ENCODE measurements around the gene CCDC50. TPM values are rescaled to one million over a fixed set of nuclear protein-coding genes. Genes with fewer than 3 reads are reported as not detected.

The CCDC50 gene
- total and polyA plus RNA-seq, 5 donors = 22.5 to 67.5 (median 50.5) TPM

- no peak for DNase-seq
- WGBS = 90% methylated on average over 5 of the region's 5 CpGs
- Histone ChIP-seq H3K27ac (ENCODE audit: low read length) (no peak overlapping the region), H3K9me3 (ENCODE audit: control insufficient read depth, low read length) (no peaks in the 10 kb centered on the region), H3K4me1 (ENCODE audit: control insufficient read depth, insufficient read depth, low read length) (no peaks in the 10 kb centered on the region), H3K27me3 (ENCODE audit: control insufficient read depth, insufficient read depth) (no peaks in the 10 kb centered on the region), H3K4me3 (ENCODE audit: low read length) (no peak overlapping the region)
- no peak for ATAC-seq
- intact Hi-C loops (cut with DNase I) = loop anchor here in 1 of 4 donors (5.0 kb wide), 1 partner anchor 73 kb away; no protein-coding TSS in a partner anchor
Measured at GRCh38 chr3:191320316-191320715, 8.9 kb upstream of the CCDC50 start.

- no peak overlapping the region for H3K27ac ChIP-seq (ENCODE audit: low read length)
- no peaks in the 10 kb centered on the region for H3K9me3 ChIP-seq (ENCODE audit: control insufficient read depth, low read length)
- ATAC-seq (no peak), DNase-seq (no peak)
- WGBS = 95% methylated on average over 4 of the region's 4 CpGs
- no peaks in the 10 kb centered on the region for H3K27me3 ChIP-seq (ENCODE audit: control insufficient read depth, insufficient read depth)
- H3K4me1 ChIP-seq (ENCODE audit: control insufficient read depth, insufficient read depth, low read length) = no peaks in the 10 kb centered on the region
- intact Hi-C loops (cut with DNase I) = loop anchor here in 1 of 4 donors (5.0 kb wide), 1 partner anchor 74 kb away; no protein-coding TSS in a partner anchor
- no peak overlapping the region for H3K4me3 ChIP-seq (ENCODE audit: low read length)
Measured at GRCh38 chr3:191321019-191321767, 8.0 kb upstream of the CCDC50 start.

GRCh38 chr3:191324936-191325335, 4.3 kb upstream of the CCDC50 start:
- no peak for DNase-seq
- no peak overlapping the region for H3K4me3 ChIP-seq (ENCODE audit: low read length)
- no peak for ATAC-seq
- WGBS = 93% methylated on average over 2 of the region's 2 CpGs
- H3K9me3 ChIP-seq (ENCODE audit: control insufficient read depth, low read length) = no peaks in the 10 kb centered on the region
- intact Hi-C loops (cut with DNase I) = loop anchor here in 1 of 4 donors (5.0 kb wide), 1 partner anchor 78 kb away; no protein-coding TSS in a partner anchor
- H3K27ac ChIP-seq (ENCODE audit: low read length) = no peak overlapping the region
- peaks cover 4% of the 10 kb centered on the region for H3K4me1 ChIP-seq (ENCODE audit: control insufficient read depth, insufficient read depth, low read length)
- H3K27me3 ChIP-seq (ENCODE audit: control insufficient read depth, insufficient read depth) = no peaks in the 10 kb centered on the region

DNA sequence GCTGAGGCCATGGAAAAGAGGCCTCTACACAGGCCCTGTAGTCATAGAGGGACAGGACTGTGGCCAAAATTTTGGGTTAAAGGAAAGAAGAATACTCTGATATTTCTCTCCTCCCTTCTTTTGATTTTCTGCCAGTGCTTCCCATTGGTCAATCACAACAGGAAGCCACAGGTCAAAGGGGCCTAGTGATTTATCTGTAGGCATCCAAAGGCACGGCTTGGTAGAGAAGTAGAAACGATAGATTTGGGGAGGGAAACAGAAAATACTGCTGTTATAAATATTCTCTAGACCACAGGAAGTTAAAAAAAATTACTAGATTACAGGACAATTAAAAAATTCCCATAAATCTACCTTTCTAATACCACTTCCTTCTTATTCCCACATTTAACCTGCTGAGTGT, 1.7 kb upstream of the CCDC50 start:
- Histone ChIP-seq H3K27me3 (ENCODE audit: control insufficient read depth, insufficient read depth) (no peaks in the 10 kb centered on the region), H3K9me3 (ENCODE audit: control insufficient read depth, low read length) (no peaks in the 10 kb centered on the region), H3K4me1 (ENCODE audit: control insufficient read depth, insufficient read depth, low read length) (peaks cover 5% of the 10 kb centered on the region), H3K27ac (ENCODE audit: low read length) (no peak overlapping the region), H3K4me3 (ENCODE audit: low read length) (no peak overlapping the region)
- intact Hi-C loops (cut with DNase I) = no loop called here
- ATAC-seq (no peak), DNase-seq (no peak)
- WGBS = 47% methylated on average over 2 of the region's 2 CpGs

DNA sequence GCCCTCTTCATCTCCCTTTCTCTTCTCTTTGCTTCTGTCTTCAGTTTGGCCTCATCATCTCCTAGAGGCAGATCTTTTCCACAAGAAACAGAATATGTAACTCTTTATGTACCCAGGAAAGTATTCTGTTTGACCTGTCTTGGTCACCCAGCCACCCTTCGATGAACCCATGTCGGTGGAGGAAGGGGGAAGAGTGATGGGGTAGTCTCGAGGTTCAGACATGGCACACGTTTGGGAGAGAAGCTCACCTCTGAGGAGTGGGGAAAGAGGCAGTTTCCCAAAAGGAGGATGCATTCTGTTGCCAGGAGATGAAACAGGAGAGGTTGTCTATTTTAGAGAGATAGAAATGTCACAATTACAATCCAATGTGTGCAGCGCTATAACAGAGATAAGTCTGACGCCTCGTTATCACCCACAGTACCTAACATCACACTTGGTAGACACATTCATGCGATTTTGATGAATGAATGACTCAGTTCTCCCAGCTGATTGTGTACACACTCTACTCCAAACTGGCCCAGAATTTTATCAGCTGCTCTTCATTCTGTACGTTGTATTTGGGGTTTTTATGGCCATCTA, 722 bp upstream of the CCDC50 start:
- Histone ChIP-seq H3K4me1 (ENCODE audit: control insufficient read depth, insufficient read depth, low read length) (peaks cover 7% of the 10 kb centered on the region), H3K9me3 (ENCODE audit: control insufficient read depth, low read length) (no peaks in the 10 kb centered on the region), H3K4me3 (ENCODE audit: low read length) (peak overlapping the region; percentile 61), H3K27ac (ENCODE audit: low read length) (peak overlapping the region; percentile 72), H3K27me3 (ENCODE audit: control insufficient read depth, insufficient read depth) (no peaks in the 10 kb centered on the region)
- ATAC-seq (peak; percentile 45 to 72), DNase-seq (no peak)
- intact Hi-C loops (cut with DNase I) = loop anchor here in 1 of 4 donors (2.0 kb wide), 1 partner anchor 50 kb away; no protein-coding TSS in a partner anchor
- 36% methylated on average over 9 of the region's 9 CpGs for WGBS

GRCh38 chr3:191329654-191330529, 698 bp downstream of the CCDC50 start, which contains the start of gene UTS2B:
Gene UTS2B (minus strand): TSS chr3:191330526. CDS start chr3:191282189, 48,337 bp downstream.
- H3K4me3 ChIP-seq (ENCODE audit: low read length) = peak within 1 kb of the TSS; percentile 61
- H3K9me3 ChIP-seq (ENCODE audit: control insufficient read depth, low read length) = no peaks in the 10 kb centered on the region
- peak within 1 kb of the TSS; percentile 72 for H3K27ac ChIP-seq (ENCODE audit: low read length)
- H3K4me1 ChIP-seq (ENCODE audit: control insufficient read depth, insufficient read depth, low read length) = peaks cover 7% of the 10 kb centered on the region
- WGBS = 2% methylated on average over 37 of the region's 37 CpGs
- peak; percentile 50 to 82 (median 78) for DNase-seq
- H3K27me3 ChIP-seq (ENCODE audit: control insufficient read depth, insufficient read depth) = no peaks in the 10 kb centered on the region
- ATAC-seq = peak; percentile 54 to 65
- intact Hi-C loops (cut with DNase I) = loop anchor here in 2 of 4 donors (2.0 to 10.0 kb wide), 2 partner anchors 49 to 55 kb away; no protein-coding TSS in a partner anchor

GRCh38 chr3:191330530-191331048, 1.4 kb downstream of the CCDC50 start:
- ATAC-seq (no peak), DNase-seq (peak in 1 of 3 donors; percentile 41)
- intact Hi-C loops (cut with DNase I) = loop anchor here in 1 of 4 donors (10.0 kb wide), 1 partner anchor 54 kb away; no protein-coding TSS in a partner anchor
- WGBS = 13% methylated on average over 11 of the region's 11 CpGs
- peaks cover 7% of the 10 kb centered on the region for H3K4me1 ChIP-seq (ENCODE audit: control insufficient read depth, insufficient read depth, low read length)
- peak overlapping the region; percentile 72 for H3K27ac ChIP-seq (ENCODE audit: low read length)
- H3K27me3 ChIP-seq (ENCODE audit: control insufficient read depth, insufficient read depth) = no peaks in the 10 kb centered on the region
- H3K4me3 ChIP-seq (ENCODE audit: low read length) = peak overlapping the region; percentile 61
- H3K9me3 ChIP-seq (ENCODE audit: control insufficient read depth, low read length) = no peaks in the 10 kb centered on the region

DNA sequence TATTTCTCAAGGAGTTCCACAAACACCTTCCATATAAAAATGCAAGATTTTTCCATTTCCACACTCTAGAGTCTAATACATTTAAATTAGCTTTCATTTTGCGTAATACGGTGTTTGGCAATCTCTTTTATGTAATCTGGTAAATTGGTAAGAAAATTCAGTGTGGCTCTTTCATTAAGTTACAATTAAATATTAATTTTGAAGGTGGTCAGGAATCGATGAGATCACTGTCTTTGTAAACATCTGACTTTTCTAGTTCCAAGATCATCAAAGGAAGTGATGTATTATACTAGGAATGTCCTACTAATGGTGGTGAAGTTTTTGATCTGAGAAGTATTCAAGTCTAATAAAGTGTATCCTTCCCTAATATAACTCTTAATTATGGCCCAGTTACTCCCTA, 2.2 kb downstream of the CCDC50 start:
- H3K27ac ChIP-seq (ENCODE audit: low read length) = no peak overlapping the region
- WGBS = 42% methylated on average over 3 of the region's 3 CpGs
- peak overlapping the region; percentile 61 for H3K4me3 ChIP-seq (ENCODE audit: low read length)
- DNase-seq (no peak), ATAC-seq (no peak)
- no peaks in the 10 kb centered on the region for H3K27me3 ChIP-seq (ENCODE audit: control insufficient read depth, insufficient read depth)
- H3K9me3 ChIP-seq (ENCODE audit: control insufficient read depth, low read length) = no peaks in the 10 kb centered on the region
- intact Hi-C loops (cut with DNase I) = loop anchor here in 1 of 4 donors (10.0 kb wide), 1 partner anchor 53 kb away; no protein-coding TSS in a partner anchor
- peaks cover 7% of the 10 kb centered on the region for H3K4me1 ChIP-seq (ENCODE audit: control insufficient read depth, insufficient read depth, low read length)

DNA sequence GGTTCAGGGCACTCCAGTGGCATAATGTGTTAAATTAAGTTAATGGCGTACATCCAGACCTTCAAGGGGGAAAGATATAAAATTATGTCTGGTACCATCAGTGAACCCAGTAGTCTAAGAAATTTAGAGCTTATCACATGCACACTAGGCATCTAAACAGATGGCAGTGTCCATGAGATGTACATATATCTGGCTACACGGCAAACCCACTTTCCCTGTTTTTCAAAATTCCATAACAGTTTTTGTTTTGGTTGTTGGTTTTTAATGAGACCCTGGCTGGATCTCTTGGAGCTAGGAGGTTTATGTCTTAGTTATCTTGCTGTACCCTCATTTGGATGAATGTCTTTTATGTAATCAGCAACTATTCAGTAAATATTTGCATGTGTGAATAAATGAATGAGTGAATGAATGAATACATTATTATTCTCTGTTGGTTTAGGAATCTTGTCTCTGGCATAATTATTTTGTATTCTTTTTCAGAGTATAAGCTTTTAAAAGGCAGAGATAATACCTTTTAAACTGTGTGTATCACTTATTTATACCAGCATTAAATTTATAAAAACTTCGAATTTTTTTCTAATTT, 4.2 kb downstream of the CCDC50 start:
- Histone ChIP-seq H3K4me3 (ENCODE audit: low read length) (no peak overlapping the region), H3K27ac (ENCODE audit: low read length) (no peak overlapping the region), H3K4me1 (ENCODE audit: control insufficient read depth, insufficient read depth, low read length) (peaks cover 6% of the 10 kb centered on the region), H3K9me3 (ENCODE audit: control insufficient read depth, low read length) (no peaks in the 10 kb centered on the region), H3K27me3 (ENCODE audit: control insufficient read depth, insufficient read depth) (no peaks in the 10 kb centered on the region)
- 88% methylated on average over 3 of the region's 3 CpGs for WGBS
- ATAC-seq (no peak), DNase-seq (no peak)
- intact Hi-C loops (cut with DNase I) = loop anchor here in 1 of 4 donors (10.0 kb wide), 1 partner anchor 51 kb away; no protein-coding TSS in a partner anchor

GRCh38 chr3:191334346-191334893, 5.2 kb downstream of the CCDC50 start:
- WGBS = 87% methylated on average over 4 of the region's 4 CpGs
- H3K4me1 ChIP-seq (ENCODE audit: control insufficient read depth, insufficient read depth, low read length) = peaks cover 6% of the 10 kb centered on the region

More at GRCh38 chr3:191334346-191334893, 5.2 kb downstream of the CCDC50 start:
- no peak for ATAC-seq
- DNase-seq = no peak
- no peaks in the 10 kb centered on the region for H3K9me3 ChIP-seq (ENCODE audit: control insufficient read depth, low read length)
- no peak overlapping the region for H3K27ac ChIP-seq (ENCODE audit: low read length)
- no peaks in the 10 kb centered on the region for H3K27me3 ChIP-seq (ENCODE audit: control insufficient read depth, insufficient read depth)
- intact Hi-C loops (cut with DNase I) = loop anchor here in 1 of 4 donors (10.0 kb wide), 1 partner anchor 50 kb away; no protein-coding TSS in a partner anchor
- H3K4me3 ChIP-seq (ENCODE audit: low read length) = no peak overlapping the region

Measured in right cardiac atrium (tissue), 5 donors.